ENCODE data around the gene TBC1D4. TPM values are rescaled to one million over a fixed set of nuclear protein-coding genes. Genes with fewer than 3 reads are reported as not detected.

TBC1D4 gene
- total and polyA plus RNA-seq, 10 of the 15 experiments (the other 5 are each of a cell fraction or from before 2014, with no cell fraction given): 11.0 to 38.6 (median 25.5) TPM

DNA sequence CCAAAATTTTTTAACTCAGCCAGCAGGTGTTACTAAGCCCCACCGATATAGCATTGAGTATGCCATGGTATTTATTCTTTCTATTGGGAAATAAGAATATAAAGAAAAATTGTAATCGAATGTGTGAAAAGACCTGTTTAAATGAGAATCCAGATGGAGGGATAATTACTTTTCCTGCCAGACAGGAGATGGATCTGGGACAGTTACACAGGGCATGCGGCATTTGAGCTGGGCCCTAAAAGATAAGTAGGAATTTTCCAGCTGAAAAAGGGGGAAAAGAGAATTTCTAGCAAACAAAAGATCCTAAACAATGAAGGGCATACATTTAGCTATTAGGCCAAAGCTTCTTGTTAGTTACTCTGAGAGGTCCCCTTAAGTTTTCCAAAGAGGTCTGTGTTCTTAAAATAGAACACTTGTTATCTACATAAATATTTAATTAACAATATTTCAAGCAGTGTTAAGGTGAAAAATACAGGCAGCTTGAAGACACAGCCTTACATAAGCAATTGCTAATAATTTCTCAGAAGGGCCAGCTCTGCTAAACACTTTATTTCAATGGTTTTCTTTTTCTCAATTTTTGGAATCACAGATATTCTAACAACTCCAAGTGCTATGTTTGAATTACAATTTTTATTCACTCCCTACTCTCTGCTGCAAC is 63.7 kb downstream of the TBC1D4 start:
- H3K4me2 ChIP-seq (ENCODE audit: control insufficient read depth, insufficient read depth): no peak overlapping the region
- no peak for DNase-seq (ENCODE audit: low read depth, low spot score)
- no peak overlapping the region for H3K4me3 ChIP-seq
- no peaks in the 10 kb centered on the region for H3K36me3 ChIP-seq (ENCODE audit: control insufficient read depth in 2 of 2, insufficient read depth in 2 of 2, low read length in 1 of 2)
- no peak for FAIRE-seq
- WGBS (ENCODE audit: insufficient coverage, insufficient replicate concordance, low lambda C conversion rate, missing lambda C conversion rate): 93% methylated on average over 3 of the region's 3 CpGs
- peaks cover 17% of the 10 kb centered on the region for H3K4me1 ChIP-seq (ENCODE audit: control insufficient read depth, insufficient read depth, low read length)
- RAD21 ChIA-PET (ENCODE audit: unreplicated experiment): interaction anchor here (1.0 kb wide), 1 partner anchor 15 kb away, joined by 4 read pairs; no protein-coding TSS in a partner anchor
- intact Hi-C loops (cut with micrococcal nuclease; ENCODE audit: unreplicated experiment) (no loop called here), in situ Hi-C loops (cut with MboI) (no loop called here)
- CTCF ChIA-PET: interaction anchor here (0.9 to 5.8 kb wide), 4 partner anchors 13 to 47 kb away, joined by 5 to 41 read pairs (median 6); no protein-coding TSS in a partner anchor
- ATAC-seq: no peak
- H4K20me1 ChIP-seq (ENCODE audit: control insufficient read depth, insufficient read depth): no peaks in the 10 kb centered on the region
- no peaks in the 10 kb centered on the region for H3K27me3 ChIP-seq (replicated peaks in 1 of 2; ENCODE audit: control insufficient read depth in 2 of 2, insufficient read depth in 2 of 2, low read length in 1 of 2)
- TF ChIP-seq BACH1 (IDR thresholded peaks at IDR 0.05; ENCODE audit: borderline replicate concordance): no peak
- no peak for TF ChIP-seq TARDBP (IDR thresholded peaks at IDR 0.05; ENCODE audit: borderline replicate concordance)
- no peak for TF ChIP-seq KLF5 (IDR thresholded peaks at IDR 0.05; ENCODE audit: partially characterized antibody)
- TF ChIP-seq MAX (IDR thresholded peaks at IDR 0.05; ENCODE audit: low read depth, low read length): no peak
- TF ChIP-seq GATAD2B (conservative IDR thresholded peaks at IDR 0.05; ENCODE audit: low read depth): no peak
- TF ChIP-seq NFYA (IDR thresholded peaks at IDR 0.05; ENCODE audit: borderline replicate concordance, low read depth, low read length): no peak
- no peak for TF ChIP-seq SIX5 (IDR thresholded peaks at IDR 0.05; ENCODE audit: low read depth, low read length, severe bottlenecking)
- no peak for TF ChIP-seq JUNB (IDR thresholded peaks at IDR 0.05)
- TF ChIP-seq CTCF (IDR thresholded peaks at IDR 0.05 in 2 of 3, conservative IDR thresholded peaks at IDR 0.05 in 1 of 3; ENCODE audit: control insufficient read depth in 2 of 3, extremely low read depth in 1 of 3, insufficient read depth in 1 of 3, low read depth in 3 of 3, low read length in 3 of 3): no peak
- no peak for TF ChIP-seq MEF2A (IDR thresholded peaks at IDR 0.05; ENCODE audit: insufficient read depth, low read depth, low read length)
- TF ChIP-seq ZNF274 (IDR thresholded peaks at IDR 0.05; ENCODE audit: insufficient read depth, insufficient read length): no peak
- no peak for TF ChIP-seq ZBED1 (IDR thresholded peaks at IDR 0.05; ENCODE audit: borderline replicate concordance)
- TF ChIP-seq, protein P1, sequence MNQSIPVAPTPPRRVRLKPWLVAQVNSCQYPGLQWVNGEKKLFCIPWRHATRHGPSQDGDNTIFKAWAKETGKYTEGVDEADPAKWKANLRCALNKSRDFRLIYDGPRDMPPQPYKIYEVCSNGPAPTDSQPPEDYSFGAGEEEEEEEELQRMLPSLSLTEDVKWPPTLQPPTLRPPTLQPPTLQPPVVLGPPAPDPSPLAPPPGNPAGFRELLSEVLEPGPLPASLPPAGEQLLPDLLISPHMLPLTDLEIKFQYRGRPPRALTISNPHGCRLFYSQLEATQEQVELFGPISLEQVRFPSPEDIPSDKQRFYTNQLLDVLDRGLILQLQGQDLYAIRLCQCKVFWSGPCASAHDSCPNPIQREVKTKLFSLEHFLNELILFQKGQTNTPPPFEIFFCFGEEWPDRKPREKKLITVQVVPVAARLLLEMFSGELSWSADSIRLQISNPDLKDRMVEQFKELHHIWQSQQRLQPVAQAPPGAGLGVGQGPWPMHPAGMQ (IDR thresholded peaks at IDR 0.05; ENCODE audit: borderline replicate concordance): no peak
- TF ChIP-seq SMAD5 (IDR thresholded peaks at IDR 0.05; ENCODE audit: low read depth): no peak
- no peak for TF ChIP-seq NR2C2 (IDR thresholded peaks at IDR 0.05; ENCODE audit: borderline replicate concordance, control insufficient read depth, insufficient read length, low read depth)
- TF ChIP-seq ZNF592 (IDR thresholded peaks at IDR 0.05): no peak
- BruUV-seq (replicated peaks): no TSS peak
- SMC1A ChIA-PET (ENCODE audit: uncharacterized antibody, unreplicated experiment): interaction anchor here (0.7 to 1.7 kb wide), 7 partner anchors 10 to 1288 kb away, joined by 3 to 6 read pairs (median 4); no protein-coding TSS in a partner anchor
- no peak overlapping the region for H3K27ac ChIP-seq (ENCODE audit: control insufficient read depth, insufficient read depth)
- POLR2A ChIA-PET: interaction anchor here (0.6 kb wide), 1 partner anchor 121 kb away, joined by 4 read pairs; no protein-coding TSS in a partner anchor
- H2AFZ ChIP-seq (ENCODE audit: control insufficient read depth, low read depth, low read length): no peak overlapping the region
- no peaks in the 10 kb centered on the region for H3K9me3 ChIP-seq (replicated peaks; ENCODE audit: control insufficient read depth, insufficient read depth, low read length)
- peaks cover 9% of the 10 kb centered on the region for H3K79me2 ChIP-seq (ENCODE audit: control insufficient read depth, insufficient read depth, low read length)
- H3K9ac ChIP-seq (ENCODE audit: control insufficient read depth, insufficient read depth, low read length): no peak overlapping the region

All from GM12878 (cell line).